Right atrium auricular region (tissue), 2 donors: Measurements from ENCODE around the gene CADPS. TPM values are rescaled to one million over a fixed set of nuclear protein-coding genes. Genes with fewer than 3 reads are reported as not detected.

ENCODE experiments used
- DNase-seq: peaks from one replicate; pipeline ENCODE4 v3.0.0-alpha.2; 2019; ENCODE audit warnings: low spot score
- H3K27ac ChIP-seq, 2 donors: fragments of 200-600 bp; sonication (generic); 1 replicate in 1 of 2; 2 replicates in 1 of 2; pipeline ENCODE4 v1.5.1; 2016 to 2019
- H3K27me3 ChIP-seq, 2 donors: fragments of 200-600 bp; sonication (generic); one replicate each; pipeline versions ENCODE4 v1.5.1 to v1.6.0; 2017 to 2019
- H3K36me3 ChIP-seq: fragments of 200-600 bp; sonication (generic); one replicate; pipeline ENCODE4 v1.5.1; 2016
- H3K4me1 ChIP-seq, 2 donors: fragments of 200-600 bp; sonication (generic); one replicate each; pipeline versions ENCODE4 v1.5.1 to v1.6.0; 2017 to 2019
- H3K4me3 ChIP-seq, 2 donors: fragments of 200-600 bp; sonication (generic); 1 replicate in 1 of 2; 2 replicates in 1 of 2; pipeline ENCODE4 v1.5.1; 2017 to 2019; ENCODE audit warnings: mild to moderate bottlenecking in 1 of 2, moderate library complexity in 1 of 2
- H3K9me3 ChIP-seq, 2 donors: fragments of 200-600 bp; sonication (generic); one replicate each; pipeline ENCODE4 v1.5.1; 2019
- total RNA-seq, 2 donors: library from RNA; depleted of rRNA; stranded (reverse); fragments of >200 nt; gene quantifications; one replicate each; pipeline ENCODE4 v1.1.0, GENCODE V29; 2016
- TF ChIP-seq, protein P1 (sequence below), 2 donors: fragments of 200-600 bp; sonication (generic); IDR thresholded peaks; one replicate each; pipeline ENCODE4 v1.5.1; 2019; ENCODE audit warnings: antibody characterized with exemption in 2 of 2

Gene CADPS
- total RNA-seq, 2 donors from 2014 or later: 16.1 to 48.2 TPM

DNA sequence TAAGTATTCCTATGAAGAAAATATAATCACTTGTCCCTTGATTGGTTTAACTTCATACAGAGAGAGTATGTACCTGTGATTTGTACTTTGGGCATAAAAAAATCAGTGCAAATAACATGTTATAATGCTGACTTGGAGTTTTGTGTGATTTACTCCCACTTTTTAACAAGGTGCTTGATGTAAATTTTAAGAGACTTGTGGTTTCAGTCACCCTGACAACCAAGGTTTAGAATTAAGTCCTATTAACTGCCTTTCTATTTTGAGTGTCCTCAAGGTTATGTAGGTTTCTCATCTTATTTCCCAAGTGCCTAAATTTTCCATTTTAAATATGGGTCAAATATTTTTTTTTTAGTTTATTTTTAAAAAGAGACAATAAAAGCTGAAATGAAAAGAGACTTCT lies 244.6 kb downstream of the CADPS start:
- no peaks in the 10 kb centered on the region for H3K27me3 ChIP-seq
- H3K36me3 ChIP-seq: no peaks in the 10 kb centered on the region
- TF ChIP-seq, protein P1, sequence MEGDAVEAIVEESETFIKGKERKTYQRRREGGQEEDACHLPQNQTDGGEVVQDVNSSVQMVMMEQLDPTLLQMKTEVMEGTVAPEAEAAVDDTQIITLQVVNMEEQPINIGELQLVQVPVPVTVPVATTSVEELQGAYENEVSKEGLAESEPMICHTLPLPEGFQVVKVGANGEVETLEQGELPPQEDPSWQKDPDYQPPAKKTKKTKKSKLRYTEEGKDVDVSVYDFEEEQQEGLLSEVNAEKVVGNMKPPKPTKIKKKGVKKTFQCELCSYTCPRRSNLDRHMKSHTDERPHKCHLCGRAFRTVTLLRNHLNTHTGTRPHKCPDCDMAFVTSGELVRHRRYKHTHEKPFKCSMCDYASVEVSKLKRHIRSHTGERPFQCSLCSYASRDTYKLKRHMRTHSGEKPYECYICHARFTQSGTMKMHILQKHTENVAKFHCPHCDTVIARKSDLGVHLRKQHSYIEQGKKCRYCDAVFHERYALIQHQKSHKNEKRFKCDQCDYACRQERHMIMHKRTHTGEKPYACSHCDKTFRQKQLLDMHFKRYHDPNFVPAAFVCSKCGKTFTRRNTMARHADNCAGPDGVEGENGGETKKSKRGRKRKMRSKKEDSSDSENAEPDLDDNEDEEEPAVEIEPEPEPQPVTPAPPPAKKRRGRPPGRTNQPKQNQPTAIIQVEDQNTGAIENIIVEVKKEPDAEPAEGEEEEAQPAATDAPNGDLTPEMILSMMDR (IDR thresholded peaks at IDR 0.05): no peak
- no peak for DNase-seq
- H3K4me1 ChIP-seq: peaks cover 0 to 16% of the 10 kb centered on the region in 2 donors
- no peak overlapping the region for H3K27ac ChIP-seq
- no peaks in the 10 kb centered on the region for H3K9me3 ChIP-seq
- H3K4me3 ChIP-seq: no peak overlapping the region

DNA sequence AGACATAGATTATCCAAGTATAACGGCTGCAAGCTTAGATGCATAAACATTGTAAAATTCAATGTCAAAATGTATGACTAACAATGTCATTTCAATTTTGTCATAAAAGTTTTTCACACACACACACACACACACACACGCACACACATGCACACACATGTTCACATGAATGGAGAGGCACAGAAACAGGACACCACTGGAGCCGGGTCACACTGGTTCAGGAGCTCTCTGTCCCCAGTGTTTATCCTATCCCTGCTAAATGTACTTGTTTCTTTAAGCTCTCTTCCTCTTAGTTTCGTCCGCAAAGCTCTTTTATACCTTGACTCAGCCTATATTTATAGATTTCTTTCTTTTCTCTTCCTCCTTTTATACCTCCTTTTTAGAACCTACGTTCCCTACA lies 249.9 kb downstream of the CADPS start:
- TF ChIP-seq, protein P1 (IDR thresholded peaks at IDR 0.05): no peak
- H3K27ac ChIP-seq: peak overlapping the region; percentile 33 to 37
- no peaks in the 10 kb centered on the region for H3K9me3 ChIP-seq
- no peak for DNase-seq
- H3K4me1 ChIP-seq: no peaks in the 10 kb centered on the region
- H3K27me3 ChIP-seq: no peaks in the 10 kb centered on the region
- H3K36me3 ChIP-seq: no peaks in the 10 kb centered on the region
- no peak overlapping the region for H3K4me3 ChIP-seq

DNA sequence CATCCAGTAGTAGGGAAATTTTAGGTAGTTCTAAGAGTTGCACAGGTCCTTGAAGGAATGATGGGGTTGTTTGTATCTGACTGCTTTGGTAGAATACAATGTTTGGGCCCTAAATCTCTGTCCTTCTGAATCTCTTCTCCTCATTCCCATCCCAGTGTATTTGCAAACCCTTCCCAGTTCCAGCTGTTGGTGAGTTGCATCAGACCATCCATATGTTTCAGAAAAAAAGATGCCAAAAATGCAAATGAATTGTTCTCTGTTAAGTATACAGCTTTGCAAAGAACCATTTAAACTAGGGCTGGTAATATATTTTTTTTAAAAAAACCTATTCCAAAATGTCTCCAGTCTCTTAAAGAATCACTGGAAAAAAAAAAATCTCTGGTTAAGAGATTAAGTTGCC lies 251.0 kb downstream of the CADPS start:
- Histone ChIP-seq H3K4me1 (no peaks in the 10 kb centered on the region), H3K36me3 (no peaks in the 10 kb centered on the region), H3K27ac (no peak overlapping the region), H3K4me3 (no peak overlapping the region), H3K9me3 (no peaks in the 10 kb centered on the region), H3K27me3 (no peaks in the 10 kb centered on the region)
- no peak for DNase-seq
- TF ChIP-seq, protein P1 (IDR thresholded peaks at IDR 0.05): no peak

DNA sequence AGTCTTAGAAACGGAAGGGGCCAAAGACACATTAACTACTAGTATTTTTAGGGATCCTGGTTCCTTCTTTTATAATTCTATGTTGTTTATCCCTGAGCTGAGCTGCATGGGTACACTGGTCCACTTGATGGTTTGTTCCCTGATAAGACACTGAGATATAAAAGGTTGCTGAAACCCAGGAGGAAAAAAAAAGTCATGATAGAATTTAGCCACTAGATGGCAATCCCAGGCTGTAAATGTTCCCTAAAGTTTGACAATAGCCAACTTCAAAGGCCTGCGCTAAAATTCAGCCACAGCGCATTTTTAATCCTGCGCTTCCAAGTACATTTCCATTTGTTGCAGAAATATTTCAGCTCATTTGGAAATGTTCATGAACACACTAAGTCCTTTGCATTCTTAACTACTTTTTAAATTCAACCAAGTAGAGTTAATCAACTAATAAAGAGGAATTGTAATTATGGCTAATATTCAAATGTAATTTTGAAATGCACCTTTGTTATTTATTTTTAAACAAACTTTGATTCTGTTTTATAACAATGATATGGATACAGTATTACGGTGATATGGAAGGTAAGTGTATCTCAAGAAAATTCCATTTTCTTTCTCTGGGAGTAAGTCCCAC lies 252.6 kb downstream of the CADPS start:
- TF ChIP-seq, protein P1 (IDR thresholded peaks at IDR 0.05): peak; percentile 59 to 75
- H3K36me3 ChIP-seq: no peaks in the 10 kb centered on the region
- H3K9me3 ChIP-seq: no peaks in the 10 kb centered on the region

DNA sequence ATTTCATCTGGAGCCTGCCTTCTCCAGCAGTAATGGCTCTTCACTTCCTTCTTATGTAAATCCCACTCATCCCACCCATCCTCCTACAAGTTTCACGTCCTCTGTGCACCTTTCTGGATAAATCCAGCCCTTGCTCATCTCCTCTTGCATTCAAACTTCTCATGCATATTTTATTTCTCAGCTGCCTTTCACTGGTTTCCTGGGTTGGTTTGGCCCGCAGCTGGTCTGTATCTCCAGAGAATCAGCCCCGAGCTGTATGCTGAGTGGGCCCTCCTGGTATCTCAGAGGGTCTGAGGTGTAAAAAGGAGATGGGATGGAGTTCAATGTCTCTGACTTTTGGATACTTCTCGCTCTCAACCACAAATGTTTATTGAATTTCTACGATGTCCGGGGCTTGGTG lies 253.3 kb downstream of the CADPS start:
- no peak for DNase-seq
- no peaks in the 10 kb centered on the region for H3K27me3 ChIP-seq
- no peak overlapping the region for H3K4me3 ChIP-seq
- no peaks in the 10 kb centered on the region for H3K4me1 ChIP-seq
- TF ChIP-seq, protein P1 (IDR thresholded peaks at IDR 0.05): no peak
- no peaks in the 10 kb centered on the region for H3K36me3 ChIP-seq
- H3K9me3 ChIP-seq: no peaks in the 10 kb centered on the region
- H3K27ac ChIP-seq: no peak overlapping the region

More for the DNA sequence above, 252.6 kb downstream of the CADPS start:
- DNase-seq: no peak
- Histone ChIP-seq H3K27me3 (no peaks in the 10 kb centered on the region), H3K27ac (no peak overlapping the region), H3K4me3 (no peak overlapping the region), H3K4me1 (no peaks in the 10 kb centered on the region)

DNA sequence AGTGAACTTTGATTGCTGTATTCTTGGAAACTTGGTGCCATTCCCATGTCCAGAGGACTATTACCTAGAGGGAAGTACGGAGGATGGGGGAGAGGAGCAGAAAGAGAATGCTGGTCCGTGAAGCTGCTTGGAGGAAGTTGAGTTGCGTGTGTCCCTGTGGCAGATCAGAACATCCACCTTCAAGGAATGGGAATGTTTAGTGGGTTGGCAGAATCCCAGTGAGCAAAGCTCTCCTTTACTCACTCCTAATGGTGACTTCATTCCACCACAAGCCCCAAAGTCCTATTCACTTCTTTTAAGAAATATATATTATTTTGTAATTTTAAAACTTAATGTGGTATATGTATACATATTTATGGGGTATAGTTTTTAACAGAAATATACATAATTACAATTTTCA lies 254.0 kb downstream of the CADPS start:
- Histone ChIP-seq H3K27me3 (no peaks in the 10 kb centered on the region), H3K4me1 (no peaks in the 10 kb centered on the region), H3K36me3 (no peaks in the 10 kb centered on the region), H3K27ac (no peak overlapping the region), H3K4me3 (no peak overlapping the region), H3K9me3 (no peaks in the 10 kb centered on the region)
- TF ChIP-seq, protein P1 (IDR thresholded peaks at IDR 0.05): no peak
- DNase-seq: no peak
